ENCODE results near the gene SARNP.

DNA sequence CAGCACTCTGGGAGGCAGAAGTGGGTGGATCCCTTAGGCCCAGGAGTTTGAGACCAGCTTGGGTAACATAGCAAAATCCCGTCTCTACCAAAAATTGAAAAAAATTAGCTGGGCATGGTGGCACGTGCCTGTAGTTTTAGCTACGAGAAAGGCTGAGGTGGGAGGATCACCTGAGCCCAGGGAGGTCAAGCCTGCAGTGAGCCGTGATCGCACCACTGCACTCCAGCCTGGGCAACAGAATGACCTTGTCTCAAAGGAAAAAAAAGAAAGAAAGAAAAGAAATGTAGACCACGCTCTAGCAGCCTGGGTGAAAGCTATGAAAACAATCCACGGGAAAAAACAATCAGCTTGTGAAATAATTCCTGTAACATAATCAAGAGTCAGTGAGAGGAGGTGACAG, 29.0 kb downstream of the SARNP start:
- TF ChIP-seq, protein P1, sequence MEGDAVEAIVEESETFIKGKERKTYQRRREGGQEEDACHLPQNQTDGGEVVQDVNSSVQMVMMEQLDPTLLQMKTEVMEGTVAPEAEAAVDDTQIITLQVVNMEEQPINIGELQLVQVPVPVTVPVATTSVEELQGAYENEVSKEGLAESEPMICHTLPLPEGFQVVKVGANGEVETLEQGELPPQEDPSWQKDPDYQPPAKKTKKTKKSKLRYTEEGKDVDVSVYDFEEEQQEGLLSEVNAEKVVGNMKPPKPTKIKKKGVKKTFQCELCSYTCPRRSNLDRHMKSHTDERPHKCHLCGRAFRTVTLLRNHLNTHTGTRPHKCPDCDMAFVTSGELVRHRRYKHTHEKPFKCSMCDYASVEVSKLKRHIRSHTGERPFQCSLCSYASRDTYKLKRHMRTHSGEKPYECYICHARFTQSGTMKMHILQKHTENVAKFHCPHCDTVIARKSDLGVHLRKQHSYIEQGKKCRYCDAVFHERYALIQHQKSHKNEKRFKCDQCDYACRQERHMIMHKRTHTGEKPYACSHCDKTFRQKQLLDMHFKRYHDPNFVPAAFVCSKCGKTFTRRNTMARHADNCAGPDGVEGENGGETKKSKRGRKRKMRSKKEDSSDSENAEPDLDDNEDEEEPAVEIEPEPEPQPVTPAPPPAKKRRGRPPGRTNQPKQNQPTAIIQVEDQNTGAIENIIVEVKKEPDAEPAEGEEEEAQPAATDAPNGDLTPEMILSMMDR (IDR thresholded peaks at IDR 0.05 in 4 of 5, conservative IDR thresholded peaks at IDR 0.05 in 1 of 5), result no peak
- TF ChIP-seq POLR2A (IDR thresholded peaks at IDR 0.05), result no peak

All from gastrocnemius medialis (tissue), 4 donors.